ENCODE measurements around the gene SARS2.

The SARS2 gene

GRCh38 chr19:38880882-38881609, 49.5 kb downstream of the SARS2 start:
- H3K4me3 ChIP-seq (ENCODE audit: control insufficient read depth, low read depth, low read length): no peak overlapping the region
- DNase-seq (ENCODE audit: low read depth): no peak

GRCh38 chr19:38880076-38880881, 50.3 kb downstream of the SARS2 start:
- TF ChIP-seq, protein P1, sequence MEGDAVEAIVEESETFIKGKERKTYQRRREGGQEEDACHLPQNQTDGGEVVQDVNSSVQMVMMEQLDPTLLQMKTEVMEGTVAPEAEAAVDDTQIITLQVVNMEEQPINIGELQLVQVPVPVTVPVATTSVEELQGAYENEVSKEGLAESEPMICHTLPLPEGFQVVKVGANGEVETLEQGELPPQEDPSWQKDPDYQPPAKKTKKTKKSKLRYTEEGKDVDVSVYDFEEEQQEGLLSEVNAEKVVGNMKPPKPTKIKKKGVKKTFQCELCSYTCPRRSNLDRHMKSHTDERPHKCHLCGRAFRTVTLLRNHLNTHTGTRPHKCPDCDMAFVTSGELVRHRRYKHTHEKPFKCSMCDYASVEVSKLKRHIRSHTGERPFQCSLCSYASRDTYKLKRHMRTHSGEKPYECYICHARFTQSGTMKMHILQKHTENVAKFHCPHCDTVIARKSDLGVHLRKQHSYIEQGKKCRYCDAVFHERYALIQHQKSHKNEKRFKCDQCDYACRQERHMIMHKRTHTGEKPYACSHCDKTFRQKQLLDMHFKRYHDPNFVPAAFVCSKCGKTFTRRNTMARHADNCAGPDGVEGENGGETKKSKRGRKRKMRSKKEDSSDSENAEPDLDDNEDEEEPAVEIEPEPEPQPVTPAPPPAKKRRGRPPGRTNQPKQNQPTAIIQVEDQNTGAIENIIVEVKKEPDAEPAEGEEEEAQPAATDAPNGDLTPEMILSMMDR (conservative IDR thresholded peaks at IDR 0.05; ENCODE audit: control insufficient read depth, insufficient read depth, low read depth, low read length): no peak

More at GRCh38 chr19:38880882-38881609, 49.5 kb downstream of the SARS2 start:
- TF ChIP-seq, protein P1 (conservative IDR thresholded peaks at IDR 0.05; ENCODE audit: control insufficient read depth, insufficient read depth, low read depth, low read length): no peak

GRCh38 chr19:38879400-38879751, 51.2 kb downstream of the SARS2 start:
- TF ChIP-seq, protein P1 (conservative IDR thresholded peaks at IDR 0.05; ENCODE audit: control insufficient read depth, insufficient read depth, low read depth, low read length): no peak
- H3K4me3 ChIP-seq (ENCODE audit: control insufficient read depth, low read depth, low read length): no peak overlapping the region
- no peak for DNase-seq (ENCODE audit: low read depth)

More at GRCh38 chr19:38880076-38880881, 50.3 kb downstream of the SARS2 start:
- no peak overlapping the region for H3K4me3 ChIP-seq (ENCODE audit: control insufficient read depth, low read depth, low read length)
- DNase-seq (ENCODE audit: low read depth): no peak

GRCh38 chr19:38878575-38879399, 51.8 kb downstream of the SARS2 start:
- TF ChIP-seq, protein P1 (conservative IDR thresholded peaks at IDR 0.05; ENCODE audit: control insufficient read depth, insufficient read depth, low read depth, low read length): no peak
- no peak for DNase-seq (ENCODE audit: low read depth)
- no peak overlapping the region for H3K4me3 ChIP-seq (ENCODE audit: control insufficient read depth, low read depth, low read length)

DNA sequence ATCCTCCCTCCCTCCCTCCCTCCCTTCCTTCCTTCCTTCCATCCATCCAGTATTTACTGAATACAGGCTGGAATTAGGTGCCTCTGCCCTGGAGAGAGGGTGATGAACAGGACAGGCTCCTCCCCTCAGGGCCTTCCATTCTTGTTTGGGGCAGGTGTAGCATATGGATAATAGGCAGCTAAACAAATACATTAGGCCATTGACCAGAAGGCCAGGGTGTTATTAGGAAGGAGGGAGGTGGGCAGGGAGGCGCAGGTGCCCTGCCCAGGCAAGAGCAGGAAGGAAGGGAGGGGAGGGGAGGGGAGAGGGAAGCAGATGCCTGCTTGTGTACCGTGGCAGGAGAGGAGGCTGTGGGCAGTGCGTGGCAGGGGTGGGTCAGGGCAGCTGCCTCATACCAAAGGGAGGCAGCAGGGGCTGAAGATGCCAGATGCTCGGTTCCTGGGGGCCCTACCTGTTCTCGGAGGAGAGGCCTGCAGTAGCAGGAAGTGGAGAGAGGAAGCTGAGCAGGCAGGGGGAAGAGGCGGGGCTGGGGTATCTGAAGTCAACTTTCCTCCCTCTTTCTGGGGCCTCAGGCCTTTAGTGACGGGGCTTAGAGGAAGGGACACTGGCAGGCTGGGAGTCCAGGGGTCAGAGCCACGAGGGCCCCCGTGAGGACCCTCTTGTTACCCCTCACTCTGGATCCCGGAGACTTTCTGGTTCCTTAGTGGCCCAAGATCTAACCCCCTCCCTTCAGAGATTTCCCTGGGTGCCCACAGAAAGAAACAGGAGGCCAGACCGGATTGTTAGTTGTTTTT, 52.6 kb downstream of the SARS2 start, which contains the start of gene RINL:
Gene RINL (minus strand): TSS at position 495 of the 794 bp plus-strand sequence. CDS start 1,533 bp downstream, outside the sequence.
- TF ChIP-seq, protein P1 (conservative IDR thresholded peaks at IDR 0.05; ENCODE audit: control insufficient read depth, insufficient read depth, low read depth, low read length): no peak
- H3K4me3 ChIP-seq (ENCODE audit: control insufficient read depth, low read depth, low read length): no peak within 1 kb of the TSS

More for the DNA sequence above, 52.6 kb downstream of the SARS2 start, which contains the start of gene RINL:
- DNase-seq (ENCODE audit: low read depth): no peak
